GM18505 (cell line): ENCODE results near the gene C10orf62.
"Not testable (repeated sequence)": the region's sequence is repeated elsewhere in the genome, so short reads cannot be mapped to it uniquely, and the experiment has no call there.

Source experiments
- ATAC-seq: cut with Tn5 transposase; IDR thresholded peaks from one replicate; pipeline ENCODE4 v1.9.1; 2021; ENCODE audit not compliant: unreplicated experiment
- POLR2A ChIP-seq: IDR thresholded peaks from 4 replicates; pipeline ENCODE4 v1.6.1; 2011; ENCODE audit warnings: borderline replicate concordance; ENCODE audit not compliant: insufficient read depth, insufficient read length; ENCODE audit errors: extremely low read depth

C10orf62 gene

GRCh38 chr10:97611473-97611872 is 22.0 kb downstream of the C10orf62 start:
- TF ChIP-seq POLR2A = no peak
- no peak for ATAC-seq

DNA sequence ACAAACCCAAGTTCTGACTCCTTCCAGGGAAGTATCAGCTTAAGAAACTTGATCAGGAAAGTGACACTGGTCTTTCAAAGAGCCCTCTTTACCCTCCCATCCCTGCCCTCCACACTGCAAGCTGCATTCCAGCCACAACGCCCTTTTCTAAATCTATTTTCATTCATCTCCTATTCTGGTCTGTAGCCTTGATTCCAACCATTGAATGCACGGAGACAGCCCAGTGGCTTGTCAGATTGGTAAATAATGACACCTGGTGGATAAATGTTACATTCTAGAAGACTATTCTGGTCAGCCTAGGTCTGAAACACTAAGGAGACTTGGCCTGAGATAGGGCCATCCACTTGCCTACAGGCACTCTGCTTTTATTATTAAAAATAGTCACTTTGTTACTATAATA is 22.9 kb downstream of the C10orf62 start:
- TF ChIP-seq POLR2A = no peak
- ATAC-seq = no peak

- no peak for TF ChIP-seq POLR2A
- ATAC-seq = no peak
These were observed 28.8 kb downstream of the C10orf62 start for GRCh38 chr10:97618285-97618684.

DNA sequence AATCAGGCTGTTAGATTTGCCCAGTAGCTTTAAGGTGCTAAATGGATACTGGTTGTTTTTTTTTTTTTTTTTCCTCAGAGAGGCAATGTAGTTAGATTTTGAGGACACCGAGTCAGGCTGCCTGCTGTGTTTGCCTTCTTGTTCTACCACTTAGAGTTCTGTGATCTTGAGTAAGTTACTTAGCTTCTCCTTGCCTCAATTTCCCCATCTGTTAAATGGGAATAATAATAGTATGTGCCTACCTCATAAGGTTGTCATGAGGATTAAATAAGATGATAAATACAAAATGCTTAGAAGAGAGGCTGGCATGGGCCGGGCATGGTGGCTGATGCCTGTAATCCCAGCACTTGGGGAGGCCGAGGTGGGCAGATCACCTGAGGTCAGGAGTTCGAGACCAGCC is 29.2 kb downstream of the C10orf62 start:
- ATAC-seq = no peak

DNA sequence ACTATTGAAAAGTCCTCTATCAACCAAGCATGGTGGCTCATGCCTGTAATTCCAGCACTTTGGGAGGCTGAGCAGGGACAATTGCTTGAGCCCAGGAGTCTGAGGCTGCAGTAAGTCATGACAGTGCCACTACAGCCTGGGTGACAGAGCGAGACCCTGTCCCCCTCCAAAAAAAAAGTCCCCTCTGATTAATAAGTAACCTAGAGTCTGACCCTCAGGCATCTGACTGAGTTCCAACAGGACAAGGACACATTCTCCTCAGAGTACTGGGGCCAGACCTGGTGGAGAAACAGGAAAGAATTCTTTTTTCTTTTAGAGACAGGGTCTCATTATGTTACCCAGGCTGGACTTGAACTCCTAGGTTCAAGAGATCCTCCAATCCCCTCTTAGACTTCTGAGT is 33.8 kb downstream of the C10orf62 start:
- no peak for ATAC-seq
- no peak for TF ChIP-seq POLR2A

More for the DNA sequence above, 29.2 kb downstream of the C10orf62 start:
- TF ChIP-seq POLR2A = no peak

GRCh38 chr10:97627731-97628130 is 38.2 kb downstream of the C10orf62 start:
- no peak for ATAC-seq
- no peak for TF ChIP-seq POLR2A

- no peak for TF ChIP-seq POLR2A
- ATAC-seq = no peak
These were observed 38.7 kb downstream of the C10orf62 start for GRCh38 chr10:97628228-97628627.

DNA sequence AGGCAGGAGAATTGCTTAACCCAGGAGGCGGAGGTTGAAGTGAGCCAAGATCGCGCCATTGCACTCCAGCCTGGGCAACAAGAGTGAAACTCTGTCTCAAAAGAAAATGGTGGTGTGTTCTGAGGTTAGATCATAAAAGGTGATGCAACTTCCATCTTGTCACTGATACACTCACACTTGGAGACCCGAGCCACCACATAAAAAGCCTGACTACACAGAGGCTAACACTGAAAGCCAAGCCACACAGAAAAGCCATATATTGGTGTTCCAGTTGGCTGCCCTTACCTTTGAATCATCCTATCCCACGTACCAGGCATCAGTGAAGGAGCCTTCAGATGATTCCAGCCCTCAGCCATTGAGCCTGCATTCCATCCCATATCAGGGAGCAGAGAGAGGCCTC is 39.8 kb downstream of the C10orf62 start:
- ATAC-seq = no peak
- TF ChIP-seq POLR2A = no peak

DNA sequence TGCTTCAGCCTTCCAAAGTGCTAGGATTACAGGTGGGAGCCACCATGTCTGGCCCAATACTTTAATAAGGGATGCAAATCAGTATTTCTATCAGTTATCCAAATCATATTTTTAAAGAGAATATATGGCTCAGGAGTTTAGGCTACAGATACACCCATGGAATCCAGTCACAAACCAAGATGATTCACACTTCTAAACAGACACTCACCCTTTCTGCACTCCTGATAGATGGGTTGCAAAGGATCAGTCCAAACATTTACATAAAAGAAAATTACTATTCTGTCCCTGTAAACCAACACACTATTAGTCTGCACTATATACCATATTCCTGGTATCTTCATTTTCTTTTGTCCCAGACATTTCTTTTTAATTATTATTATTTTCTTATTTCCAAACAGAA is 41.6 kb downstream of the C10orf62 start:
- no peak for ATAC-seq
- TF ChIP-seq POLR2A = no peak

DNA sequence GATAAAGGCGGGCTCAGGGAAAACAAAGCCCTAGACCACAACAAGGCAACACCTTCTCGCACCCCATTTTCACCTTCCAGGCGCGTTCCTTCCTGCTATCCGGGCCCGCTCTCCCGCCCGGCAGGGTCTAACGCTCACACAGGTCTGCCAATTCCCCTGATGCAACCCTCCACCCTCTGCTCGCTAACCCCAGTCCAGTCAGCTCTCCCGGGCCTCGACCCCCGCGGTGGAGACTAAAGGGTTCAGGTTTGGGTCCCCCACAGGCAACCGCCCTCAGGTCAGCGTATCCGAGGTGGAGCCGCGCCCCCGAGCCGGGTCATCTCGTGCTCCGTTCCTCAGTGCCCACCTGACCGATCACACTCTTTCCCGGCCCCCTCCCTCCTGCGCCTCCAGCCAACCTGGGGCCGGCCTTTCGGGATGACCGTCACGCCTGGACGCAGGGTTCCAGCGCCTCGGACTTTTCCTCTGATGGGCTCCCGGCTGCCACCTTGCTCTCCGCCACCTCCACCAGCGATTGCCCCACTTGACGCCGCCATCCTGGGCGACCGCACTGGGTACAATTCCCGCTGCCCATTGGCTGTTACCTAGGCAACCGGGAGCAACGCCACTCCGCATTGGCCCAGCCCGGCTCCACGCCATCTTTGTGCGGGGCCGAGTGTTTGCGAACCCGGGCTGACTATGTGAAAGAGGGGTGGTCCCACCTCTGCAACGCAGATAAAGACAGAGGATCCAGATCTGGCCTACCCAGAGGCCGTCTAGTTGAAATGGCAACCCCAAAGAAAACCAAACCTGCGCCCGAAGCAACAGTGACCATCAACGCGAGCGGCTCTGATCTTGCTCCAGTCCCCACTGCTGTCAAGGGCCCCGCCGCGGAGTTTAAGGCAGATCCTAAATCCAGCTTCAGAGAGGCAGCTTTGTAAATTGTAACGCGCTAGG is 43.7 kb downstream of the C10orf62 start, which contains the start of gene MORN4:
MORN4 (minus strand) TSS at position 552 of the 936 bp plus-strand sequence. CDS start 13,847 bp downstream, outside the sequence.
- TF ChIP-seq POLR2A = peak; percentile 49
- peak; percentile 98 for ATAC-seq

GRCh38 chr10:97633921-97634320 is 44.4 kb downstream of the C10orf62 start:
- ATAC-seq = no peak
- no peak for TF ChIP-seq POLR2A

- no peak for ATAC-seq
- TF ChIP-seq POLR2A = no peak
These were observed 46.1 kb downstream of the C10orf62 start for GRCh38 chr10:97635577-97635976.

DNA sequence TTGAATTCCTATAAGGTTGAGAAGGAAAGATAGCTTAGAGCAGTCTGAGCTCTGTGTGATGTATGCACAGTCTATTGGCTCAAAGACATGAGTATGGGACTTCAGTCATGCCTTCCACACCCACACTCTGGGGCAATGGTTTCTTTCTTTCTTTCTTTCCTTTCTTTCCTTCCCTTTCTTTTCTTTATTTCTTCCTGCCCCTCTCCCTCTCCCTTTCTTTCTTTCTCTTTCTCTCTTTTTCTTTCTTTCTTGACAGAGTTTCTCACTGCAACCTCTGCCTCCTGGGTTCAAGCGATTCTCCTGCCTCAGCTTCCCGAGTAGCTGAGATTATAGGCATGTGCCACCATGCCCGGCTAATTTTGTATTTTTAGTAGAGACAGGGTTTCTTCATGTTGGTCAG is 49.6 kb downstream of the C10orf62 start:
- ATAC-seq = not testable (repeated sequence)

DNA sequence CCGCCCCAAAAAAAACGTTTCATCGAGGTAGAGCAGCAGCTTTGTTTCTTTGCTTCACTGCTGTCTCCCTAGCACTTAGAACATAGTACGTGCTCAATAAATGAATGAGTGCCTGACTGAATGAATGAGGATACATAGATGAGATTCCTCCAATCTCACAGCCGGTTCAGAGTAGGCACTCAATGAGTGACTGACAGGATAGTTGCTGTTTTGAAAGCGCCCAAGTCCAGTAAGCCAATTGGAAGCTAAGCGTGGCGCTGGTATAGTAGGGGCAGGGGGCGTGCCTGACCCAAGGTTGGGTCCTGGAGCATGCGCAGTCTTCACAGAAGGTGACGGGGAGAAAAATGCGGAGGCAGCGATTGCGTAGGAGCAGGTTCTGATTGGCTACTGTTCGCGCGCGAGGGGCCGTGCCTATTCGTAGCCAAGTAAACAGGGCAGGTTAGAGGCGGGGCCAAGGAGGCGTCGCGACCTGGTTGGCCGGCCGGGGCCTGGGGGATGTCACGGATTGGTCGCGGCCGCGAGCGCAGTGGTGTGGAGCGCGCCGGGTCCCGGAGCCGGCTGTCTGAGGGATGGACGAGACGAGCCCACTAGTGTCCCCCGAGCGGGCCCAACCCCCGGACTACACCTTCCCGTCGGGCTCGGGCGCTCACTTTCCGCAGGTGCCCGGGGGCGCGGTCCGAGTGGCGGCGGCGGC is 50.8 kb downstream of the C10orf62 start, which contains the start of gene PI4K2A:
PI4K2A (plus strand) TSS at position 498 of the 694 bp plus-strand sequence; CDS start at position 570, 72 bp downstream.
- peak; percentile 76 for TF ChIP-seq POLR2A
- ATAC-seq = peak; percentile 96
